ENCODE measurements around the gene ANKRD13C.
"Not testable (repeated sequence)": the region's sequence is repeated elsewhere in the genome, so short reads cannot be mapped to it uniquely, and the experiment has no call there.

ANKRD13C gene

DNA sequence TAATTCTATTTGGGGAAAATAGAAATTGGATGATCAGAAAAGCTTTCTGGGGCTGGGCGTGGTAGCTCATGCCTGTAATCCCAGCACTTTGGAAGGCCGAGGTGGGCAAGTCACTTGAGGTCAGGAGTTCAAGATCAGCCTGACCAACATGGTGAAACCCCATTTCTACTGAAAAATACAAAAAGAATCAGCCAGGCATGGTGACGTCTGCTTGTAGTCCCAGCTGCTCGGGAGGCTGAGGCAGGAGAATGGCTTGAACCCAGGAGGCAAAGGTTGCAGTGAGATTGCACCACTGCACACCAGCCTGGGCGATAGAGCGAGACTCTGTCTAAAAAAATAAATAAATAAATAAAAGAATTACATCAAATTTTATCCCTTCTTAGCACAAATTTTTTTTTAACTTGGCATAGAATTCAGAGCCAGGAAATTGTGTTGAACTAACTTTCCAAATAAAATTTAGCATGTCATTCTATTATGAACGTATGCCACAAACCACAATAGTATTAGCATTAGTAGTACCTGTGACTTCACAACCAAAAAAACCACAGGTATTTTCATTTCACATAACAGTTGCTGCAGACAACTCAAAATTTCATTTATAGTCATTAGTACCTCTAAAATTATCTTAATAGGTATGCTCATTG, 4.5 kb upstream of the ANKRD13C start:
- DNase-seq, result peak; percentile 21

- no peak for DNase-seq
These were observed 1.4 kb upstream of the ANKRD13C start for GRCh38 chr1:70355920-70356319.

- no peak for DNase-seq
These were observed 537 bp upstream of the ANKRD13C start for GRCh38 chr1:70355111-70355407.

- peak; percentile 57 for DNase-seq
These were observed 756 bp downstream of the ANKRD13C start for GRCh38 chr1:70353601-70354331.

GRCh38 chr1:70353044-70353443, 1.5 kb downstream of the ANKRD13C start:
- DNase-seq, result no peak

DNA sequence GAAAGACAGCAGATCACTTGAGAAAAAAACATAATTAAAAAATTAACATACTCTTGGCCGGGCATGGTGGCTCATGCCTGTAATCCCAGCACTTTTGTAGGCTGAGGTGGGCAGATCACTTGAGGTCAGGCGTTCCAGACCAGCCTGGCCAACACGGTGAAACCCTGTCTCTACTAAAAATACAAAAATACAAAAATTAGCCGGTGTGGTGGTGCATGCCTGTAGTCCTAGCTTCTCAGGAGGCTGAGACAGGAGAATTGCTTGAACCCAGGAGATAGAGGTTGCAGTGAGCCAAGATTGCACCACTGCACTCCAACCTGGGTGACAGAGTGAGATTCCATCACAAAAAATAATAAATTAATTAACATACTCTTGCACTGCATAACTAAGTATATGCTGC, 4.7 kb downstream of the ANKRD13C start:
- DNase-seq, result not testable (repeated sequence)

GRCh38 chr1:70348399-70349165, 5.9 kb downstream of the ANKRD13C start:
- DNase-seq, result no peak

DNA sequence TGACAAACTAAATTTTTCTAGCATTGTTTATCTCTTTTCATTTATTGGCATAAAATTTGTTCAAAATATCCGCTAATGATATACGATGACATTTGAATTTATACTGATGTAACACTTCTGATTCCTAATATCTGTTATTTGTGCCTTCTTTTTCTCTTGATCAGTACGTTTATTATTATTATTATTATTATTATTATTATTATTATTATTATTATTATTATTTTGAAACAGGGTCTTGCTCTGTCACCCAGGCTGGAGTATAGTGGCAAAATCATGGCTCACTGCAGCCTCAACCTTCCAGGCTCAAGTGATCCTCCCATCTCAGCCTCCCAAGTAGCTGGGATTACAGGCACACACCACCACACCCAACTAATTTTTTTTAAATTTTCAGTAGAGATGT, 14.9 kb downstream of the ANKRD13C start:
- not testable (repeated sequence) for DNase-seq

DNA sequence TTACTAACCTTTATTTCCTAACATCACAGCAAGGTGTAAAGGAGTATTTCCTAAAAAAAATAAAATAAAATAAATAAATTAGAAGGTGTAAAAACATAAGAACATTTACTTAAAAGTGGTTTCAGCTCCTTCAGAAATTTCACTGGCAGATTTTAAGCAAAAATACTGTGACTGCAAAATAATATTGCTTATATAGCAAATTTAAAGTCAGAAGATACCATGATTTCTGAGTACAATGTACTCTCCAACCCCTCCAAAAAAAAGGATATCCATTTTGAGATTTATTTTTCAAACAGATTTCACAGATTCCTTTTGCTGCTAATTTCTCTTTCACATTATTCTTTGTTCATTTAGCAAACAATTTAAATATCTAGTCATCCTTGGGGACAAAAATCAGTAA, 18.5 kb downstream of the ANKRD13C start:
- DNase-seq, result no peak

DNA sequence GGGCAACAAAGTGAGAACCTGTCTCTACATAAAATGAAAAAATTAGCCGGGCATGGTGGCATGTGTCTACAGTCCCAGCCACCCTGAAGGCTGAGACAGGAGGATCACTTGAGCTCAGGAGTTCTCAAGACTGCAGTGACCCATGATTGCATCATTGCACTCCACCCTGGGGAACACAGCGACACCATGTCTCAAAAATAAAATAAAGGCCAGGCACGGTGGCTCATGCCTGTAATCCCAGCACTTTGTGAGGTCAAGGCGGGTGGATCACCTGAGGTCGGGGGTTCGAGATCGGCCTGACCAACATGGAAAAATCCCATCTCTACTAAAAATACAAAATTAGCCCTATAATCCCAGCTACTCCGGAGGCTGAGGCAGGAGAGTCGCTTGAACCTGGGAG, 20.1 kb downstream of the ANKRD13C start:
- DNase-seq, result no peak

- DNase-seq, result no peak
These were observed 21.3 kb downstream of the ANKRD13C start for GRCh38 chr1:70333245-70333644.

DNA sequence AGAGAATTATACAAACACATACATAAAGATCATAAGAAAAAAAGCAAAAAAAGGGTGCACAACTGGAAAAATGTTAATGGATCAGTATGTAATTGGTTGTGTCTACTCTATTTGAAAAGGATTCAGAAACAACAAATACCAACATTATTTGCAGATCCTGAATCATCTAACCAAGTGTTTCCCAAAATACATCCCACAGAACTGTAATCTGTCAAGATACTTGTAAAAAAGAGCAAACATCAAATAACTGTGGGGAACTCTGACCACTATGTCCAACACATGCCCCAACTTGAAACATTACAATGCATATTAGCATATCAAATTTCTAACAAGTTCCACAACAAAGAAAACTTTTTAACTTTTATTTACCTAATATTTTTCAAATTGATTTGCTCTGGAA, 22.6 kb downstream of the ANKRD13C start:
- DNase-seq, result no peak

DNA sequence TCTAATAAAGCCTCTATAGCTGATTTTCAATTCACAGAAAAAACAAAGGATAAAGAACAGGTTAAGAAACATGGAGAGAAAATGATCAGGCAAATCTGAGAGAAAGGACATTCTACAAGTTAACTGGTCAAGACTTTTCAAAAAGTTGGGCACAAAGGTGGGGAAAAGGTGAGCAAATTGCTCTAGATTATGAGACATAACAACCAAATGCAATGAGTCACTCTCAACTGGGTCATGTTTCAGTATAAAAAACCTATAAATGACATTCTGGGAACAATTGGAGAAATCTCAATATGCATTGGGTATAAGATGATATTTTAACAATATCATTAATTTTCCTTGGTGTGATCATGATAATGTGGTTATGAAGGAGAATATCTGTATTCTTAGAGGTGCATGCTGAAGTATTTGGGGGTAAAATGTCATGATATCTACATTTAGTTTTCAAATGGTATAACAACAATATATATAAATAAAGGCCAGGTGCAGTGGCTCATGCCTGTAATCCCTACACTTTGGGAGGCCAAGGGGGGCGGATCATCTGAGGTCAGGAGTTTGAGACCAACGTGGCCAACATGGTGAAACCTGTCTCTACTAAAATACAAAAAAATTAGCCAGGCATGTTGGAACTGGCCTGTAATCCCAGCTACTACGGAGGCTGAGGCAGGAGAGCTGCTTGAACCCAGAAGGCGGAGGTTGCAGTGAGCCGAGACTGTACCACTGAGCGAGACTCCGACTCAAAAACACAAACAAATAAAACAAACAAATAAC, 27.0 kb downstream of the ANKRD13C start:
- DNase-seq, result no peak

DNA sequence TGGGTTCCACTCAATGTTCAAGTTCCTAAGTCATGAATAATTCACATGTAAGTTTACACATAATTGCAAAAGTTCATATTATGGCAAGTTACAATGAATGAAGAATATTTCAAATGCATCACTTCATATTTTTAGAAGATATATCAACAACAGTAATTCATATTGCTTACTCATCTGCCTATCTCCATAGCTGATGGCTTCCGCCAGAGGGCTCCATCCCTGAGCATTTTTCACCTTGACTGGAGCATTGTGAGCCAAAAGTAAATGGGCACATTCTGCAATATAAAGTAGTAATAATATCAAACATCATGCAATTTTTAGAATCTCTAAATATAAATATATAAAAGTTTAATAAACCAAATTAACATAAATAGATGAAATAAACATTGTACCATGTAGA, 29.8 kb downstream of the ANKRD13C start:
- peak; percentile 6 for DNase-seq

- peak; percentile 80 for DNase-seq
These were observed 34.8 kb downstream of the ANKRD13C start for GRCh38 chr1:70319750-70320149.

GRCh38 chr1:70318191-70318590, 36.3 kb downstream of the ANKRD13C start:
- DNase-seq, result no peak

DNA sequence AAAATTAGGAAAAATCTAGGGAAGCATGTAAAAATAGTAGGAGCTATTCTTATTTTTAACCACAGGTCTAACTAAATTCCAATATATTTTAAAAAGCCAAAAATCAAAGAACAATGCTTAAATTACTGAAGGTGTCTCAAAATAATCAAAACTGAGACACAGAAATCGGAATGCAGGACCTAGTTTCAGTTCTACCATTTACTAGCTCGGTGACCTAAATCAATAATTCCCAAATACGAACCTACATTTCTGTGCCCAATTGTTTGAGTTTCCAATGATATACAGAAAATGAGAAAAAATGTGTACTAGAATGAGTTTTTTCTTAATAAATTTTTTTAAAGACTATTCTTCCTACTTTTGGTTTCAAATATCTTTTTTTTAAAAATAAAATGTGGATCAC, 37.4 kb downstream of the ANKRD13C start:
- DNase-seq, result no peak

DNA sequence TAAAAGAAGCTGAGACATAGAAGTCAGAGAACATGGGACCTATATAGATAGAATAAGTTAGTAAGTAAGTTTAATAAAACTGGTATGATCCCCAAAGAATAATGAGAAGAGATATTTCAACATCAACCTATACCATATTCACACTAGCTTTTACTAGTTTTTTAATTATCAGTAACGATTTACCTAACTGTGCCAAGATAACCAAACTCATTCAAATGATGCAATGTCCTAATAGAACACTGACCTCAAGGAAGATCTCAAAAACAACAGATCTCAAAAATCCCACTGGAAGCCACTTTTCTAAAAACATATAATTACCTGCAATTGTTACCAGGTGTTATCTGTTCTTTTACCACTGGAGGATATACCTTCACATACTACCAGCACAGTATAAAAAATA, 38.7 kb downstream of the ANKRD13C start:
- no peak for DNase-seq

DNA sequence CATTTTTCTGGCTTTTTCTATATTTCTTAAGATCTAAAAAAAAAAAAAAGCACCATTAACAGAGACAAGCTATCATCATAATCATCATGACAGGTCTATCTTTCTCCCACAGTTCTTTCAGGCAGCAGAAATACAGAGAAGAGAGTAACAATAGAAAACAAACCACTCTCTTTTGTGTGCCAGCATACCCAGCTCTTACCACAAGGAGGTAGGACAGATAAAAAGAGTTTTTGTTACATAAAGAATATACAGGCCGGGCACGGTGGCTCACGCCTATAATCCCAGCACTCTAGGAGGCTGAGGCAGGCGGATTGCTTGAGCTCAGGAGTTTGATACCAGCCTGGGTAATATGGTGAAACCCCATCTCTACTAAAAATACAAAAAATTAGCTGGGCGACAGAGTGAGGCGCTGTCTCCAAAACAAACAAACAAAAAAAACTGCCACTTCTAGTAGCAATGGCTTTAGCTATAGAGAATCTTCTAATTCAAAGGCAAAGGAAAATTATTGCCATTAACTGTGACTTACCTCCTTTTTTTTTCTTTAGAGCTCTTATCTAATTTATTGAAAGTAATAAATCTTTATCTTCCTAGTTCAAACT, 39.7 kb downstream of the ANKRD13C start:
- DNase-seq, result no peak

DNA sequence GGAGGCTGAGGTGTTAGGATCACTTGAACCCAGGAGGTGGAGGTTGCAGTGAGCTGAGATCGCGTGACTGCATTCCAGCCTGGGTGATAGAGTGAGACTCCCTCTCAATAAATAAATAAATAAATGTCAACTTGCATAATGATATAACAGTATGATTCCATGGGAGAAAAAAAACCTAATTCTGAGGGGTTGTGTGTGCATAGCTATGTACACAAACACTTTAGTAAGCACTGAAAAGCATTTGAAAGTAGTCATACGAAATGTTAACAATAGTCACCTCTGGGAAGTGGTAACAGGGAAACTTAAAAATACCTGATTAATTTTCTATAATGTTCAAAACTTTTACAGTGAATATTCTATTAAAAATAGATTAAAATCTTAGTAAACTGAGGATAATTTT, 43.2 kb downstream of the ANKRD13C start:
- no peak for DNase-seq

GRCh38 chr1:70299472-70299871, 55.0 kb downstream of the ANKRD13C start:
- no peak for DNase-seq

- no peak for DNase-seq
These were observed 58.8 kb downstream of the ANKRD13C start for GRCh38 chr1:70295749-70296148.

Data from HCEC 1CT (cell line).